HG03103 (cell line): ENCODE data around the gene RCVRN.

Source experiments
- ATAC-seq: cut with Tn5 transposase; IDR thresholded peaks from one replicate; pipeline ENCODE4 v1.9.1; 2021; ENCODE audit warnings: low read depth; ENCODE audit not compliant: unreplicated experiment

RCVRN gene

DNA sequence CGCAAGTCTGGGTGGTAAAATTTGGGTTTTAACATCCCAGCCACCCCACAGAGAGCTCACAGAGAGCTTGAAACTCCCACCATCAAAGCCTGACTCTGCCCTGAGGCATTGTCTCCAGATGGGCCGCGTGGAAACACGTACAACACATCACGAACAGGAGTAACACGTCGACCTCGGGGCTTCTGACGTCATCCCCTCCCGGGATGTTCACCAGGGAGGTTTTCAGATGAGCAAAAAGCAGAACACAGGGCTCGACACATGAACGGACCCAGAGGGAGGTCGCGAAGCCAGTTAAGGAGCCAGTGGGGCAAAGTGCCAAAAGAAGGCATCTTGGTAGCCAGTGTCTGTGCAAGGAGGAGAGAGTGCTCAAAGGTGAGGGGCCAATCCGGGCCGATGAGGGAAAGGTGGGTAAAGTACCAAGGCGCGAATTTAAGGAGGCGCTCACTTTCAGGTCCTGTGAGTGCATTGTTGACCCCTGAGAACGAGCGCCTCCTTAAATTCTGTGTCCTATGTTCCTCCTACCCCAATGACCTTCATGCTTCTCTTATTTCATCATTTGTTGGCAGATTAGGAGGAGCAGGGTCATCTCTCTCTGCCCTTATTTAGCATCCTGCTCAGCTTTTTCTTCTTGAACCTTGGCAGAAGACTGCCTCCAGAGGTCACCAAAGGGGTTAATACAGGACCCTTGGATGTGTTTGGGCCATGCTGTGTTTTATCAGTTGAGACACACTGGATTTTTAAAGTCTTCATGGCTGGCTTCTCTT is 5.6 kb downstream of the RCVRN start:
- ATAC-seq, result no peak

DNA sequence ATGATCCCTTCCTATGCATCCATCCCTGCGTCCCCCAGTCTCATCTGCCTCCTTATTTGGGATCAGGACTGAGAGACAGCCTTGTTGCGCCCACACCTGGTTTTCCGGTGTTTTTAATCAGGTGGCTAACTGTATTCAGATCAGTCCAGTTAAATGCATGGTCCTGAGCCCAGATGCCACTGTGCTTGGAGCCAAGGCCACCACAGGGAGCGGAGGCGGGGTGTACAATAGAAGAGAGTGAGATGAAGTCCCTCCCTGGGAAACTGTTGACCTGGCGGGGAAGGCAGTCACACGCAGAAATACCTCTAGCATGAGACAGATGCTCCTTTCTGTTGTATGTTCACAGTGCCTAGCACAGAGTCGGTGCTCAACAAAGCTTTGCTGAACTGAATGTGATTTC is 6.3 kb downstream of the RCVRN start:
- no peak for ATAC-seq

DNA sequence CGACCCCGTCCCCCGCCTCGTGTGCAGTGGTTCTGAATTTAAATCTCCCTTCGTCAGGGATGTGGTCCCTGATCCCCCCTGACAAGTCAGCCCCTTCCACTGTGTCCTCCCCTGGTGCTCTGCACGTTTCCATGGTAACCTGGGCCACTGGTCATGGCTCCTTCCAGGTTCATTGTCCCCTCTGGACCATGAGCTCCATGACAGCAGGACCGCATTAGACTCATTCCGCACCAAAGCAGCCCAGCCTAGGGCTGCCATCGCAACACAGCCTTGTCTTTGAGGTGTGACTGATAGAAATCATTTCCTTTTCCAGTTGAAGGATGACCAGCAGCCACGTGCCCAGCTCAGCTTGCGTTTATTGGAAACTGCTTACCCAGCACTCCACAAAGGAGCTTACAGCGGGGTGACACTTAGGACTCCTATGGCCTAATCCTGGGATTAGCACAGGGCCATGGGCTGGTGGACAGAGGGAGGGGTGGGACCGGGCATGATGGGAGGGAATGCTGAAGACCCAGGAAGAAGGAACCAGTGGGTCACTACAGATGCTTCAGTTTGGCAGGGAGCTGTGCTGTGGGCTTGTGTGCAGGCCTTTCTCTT is 7.6 kb downstream of the RCVRN start:
- no peak for ATAC-seq

DNA sequence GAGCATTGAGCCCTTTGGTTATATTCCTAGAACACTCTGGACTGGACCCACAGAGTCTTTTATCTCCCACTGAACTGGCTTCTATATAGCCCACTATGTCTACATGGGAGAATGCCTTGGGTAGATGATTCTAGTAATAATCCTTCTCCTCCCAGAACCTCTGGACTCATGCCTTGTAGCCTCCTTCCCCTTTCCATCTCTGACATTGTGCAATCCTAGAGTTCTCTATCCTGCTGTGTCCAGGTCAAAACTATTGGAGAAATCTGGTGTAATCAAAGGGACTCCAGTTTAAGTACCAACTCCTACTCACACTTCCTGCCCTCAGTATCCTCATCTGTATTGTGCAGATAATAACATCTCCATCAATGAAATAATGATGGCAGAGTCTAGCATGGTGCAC is 9.1 kb downstream of the RCVRN start:
- ATAC-seq, result no peak

- no peak for ATAC-seq
Observed at GRCh38 chr17:9894231-9894630, 10.8 kb downstream of the RCVRN start.

DNA sequence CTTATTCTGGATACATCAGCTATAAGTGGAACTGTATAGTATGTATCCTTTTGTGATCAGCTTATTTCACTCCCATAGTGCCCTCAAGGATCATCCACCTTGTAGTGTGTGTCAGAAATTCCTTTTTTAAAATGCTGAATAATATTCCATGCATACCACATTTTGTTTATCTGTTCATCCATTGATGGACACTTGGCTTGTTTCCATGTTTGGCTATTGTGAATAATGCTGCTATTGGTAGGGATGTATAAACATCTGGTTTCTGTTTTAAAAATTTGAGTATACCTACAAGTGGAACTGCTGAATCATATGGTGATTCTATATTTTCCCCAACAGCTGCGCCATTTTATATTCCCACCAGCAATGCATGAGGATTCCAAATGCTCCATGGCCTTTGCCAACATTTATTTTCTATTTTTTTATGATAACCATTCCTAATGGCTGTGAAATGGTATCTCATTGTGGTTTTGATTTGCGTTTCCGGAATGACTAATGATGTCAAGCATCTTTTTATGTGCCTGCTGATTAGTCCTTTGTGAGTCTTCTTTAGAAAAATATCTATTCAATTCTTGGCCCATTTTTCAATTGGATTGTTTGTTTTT is 11.6 kb downstream of the RCVRN start:
- ATAC-seq, result no peak

GRCh38 chr17:9890124-9890523 is 14.9 kb downstream of the RCVRN start:
- peak; percentile 60 for ATAC-seq

GRCh38 chr17:9887508-9887907 is 17.6 kb downstream of the RCVRN start:
- no peak for ATAC-seq

- no peak for ATAC-seq
Observed at GRCh38 chr17:9886141-9886930, 18.7 kb downstream of the RCVRN start.

GRCh38 chr17:9883451-9883850 is 21.6 kb downstream of the RCVRN start:
- ATAC-seq, result no peak

DNA sequence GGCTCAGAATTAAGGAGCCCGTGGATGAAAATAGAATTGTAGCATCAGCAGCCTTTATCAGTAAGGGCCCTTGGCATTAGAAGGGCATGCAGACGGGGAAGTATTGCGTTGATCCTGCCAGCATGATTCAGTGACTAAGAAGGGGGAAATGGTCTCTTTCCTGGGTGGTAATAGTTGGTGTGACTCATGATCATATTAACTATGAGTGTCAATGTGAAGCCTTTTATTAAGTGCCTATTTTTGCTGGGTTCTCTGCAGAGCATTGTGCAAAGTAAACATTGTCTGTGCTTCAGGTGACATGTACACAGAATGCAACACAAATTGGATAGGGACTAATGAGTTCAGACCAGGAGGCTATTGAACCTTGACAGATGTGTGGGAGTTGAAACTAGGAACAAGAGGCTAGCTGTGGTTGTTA is 24.5 kb downstream of the RCVRN start:
- no peak for ATAC-seq

DNA sequence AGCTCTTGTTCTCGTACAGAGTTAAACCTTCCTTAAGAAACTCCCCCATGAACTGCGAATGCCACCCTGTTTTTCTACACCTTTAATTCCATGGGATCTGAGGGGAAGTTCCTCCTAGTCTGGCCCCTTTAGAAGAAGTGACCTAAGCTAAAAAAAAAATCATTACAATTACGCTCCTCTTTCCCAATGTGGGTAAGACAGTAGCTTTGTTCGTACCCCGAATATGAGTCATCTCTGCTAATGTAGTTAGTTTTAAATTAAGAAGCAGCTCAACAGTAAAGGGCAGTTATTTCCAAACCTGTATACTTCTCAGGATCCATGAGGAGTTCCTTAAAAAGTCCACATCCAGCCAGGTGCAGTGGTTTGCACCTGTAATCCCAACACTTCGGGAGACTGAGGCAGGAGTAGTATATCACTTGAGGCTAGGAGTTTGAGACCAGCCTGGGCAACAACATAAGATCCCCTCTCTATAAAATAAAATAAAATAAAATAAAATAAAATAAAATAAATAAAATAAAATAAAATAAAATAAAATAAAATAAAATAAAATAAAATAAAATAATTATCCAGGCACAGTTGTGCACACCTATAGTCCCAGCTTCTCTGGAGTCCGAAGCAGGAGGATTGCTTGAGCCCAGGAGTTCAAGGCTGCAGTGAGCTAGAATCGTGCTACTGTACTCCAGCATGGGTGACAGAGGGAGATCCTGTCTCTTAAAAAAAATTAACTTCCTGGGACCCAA is 26.1 kb downstream of the RCVRN start:
- no peak for ATAC-seq

- no peak for ATAC-seq
Observed at GRCh38 chr17:9878356-9878755, 26.7 kb downstream of the RCVRN start.

DNA sequence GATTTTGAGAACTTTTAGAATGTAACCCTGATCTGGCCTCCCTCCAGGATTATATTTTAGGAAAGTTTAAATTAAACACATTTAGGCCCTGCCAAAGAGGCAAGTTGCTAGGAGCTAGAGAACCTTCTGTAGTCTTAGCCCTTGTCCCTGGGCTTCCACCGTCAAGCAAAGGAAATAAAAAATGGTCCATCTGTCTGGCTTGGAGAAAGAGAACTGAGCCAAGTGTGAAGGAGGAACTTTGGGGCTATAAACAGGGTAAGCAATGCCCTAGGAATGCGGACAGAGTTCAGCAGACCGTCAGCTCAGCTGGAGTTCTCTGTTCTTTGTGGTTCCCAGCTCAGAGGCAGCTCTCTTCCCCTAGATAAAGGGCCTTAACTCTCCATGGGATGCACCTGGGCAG is 29.6 kb downstream of the RCVRN start:
- no peak for ATAC-seq

DNA sequence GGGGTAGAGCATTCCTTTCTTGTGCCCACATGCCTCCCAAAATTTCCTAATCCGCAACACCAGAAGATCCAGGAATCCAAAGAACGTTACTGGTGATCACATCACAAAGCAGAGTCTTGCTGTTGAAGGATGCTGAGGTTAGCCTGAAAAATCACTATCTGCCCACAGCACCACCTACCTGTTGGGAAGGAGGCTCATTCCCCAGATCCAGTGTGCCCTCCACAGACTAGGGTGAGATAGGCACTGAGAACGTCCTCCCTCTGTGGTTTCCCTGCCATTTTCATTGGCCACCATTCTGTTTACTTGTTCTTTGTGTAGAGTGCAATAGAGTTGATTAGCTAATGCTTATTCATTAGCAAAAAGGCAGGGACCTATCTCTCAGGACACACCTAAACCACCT is 30.3 kb downstream of the RCVRN start:
- no peak for ATAC-seq

DNA sequence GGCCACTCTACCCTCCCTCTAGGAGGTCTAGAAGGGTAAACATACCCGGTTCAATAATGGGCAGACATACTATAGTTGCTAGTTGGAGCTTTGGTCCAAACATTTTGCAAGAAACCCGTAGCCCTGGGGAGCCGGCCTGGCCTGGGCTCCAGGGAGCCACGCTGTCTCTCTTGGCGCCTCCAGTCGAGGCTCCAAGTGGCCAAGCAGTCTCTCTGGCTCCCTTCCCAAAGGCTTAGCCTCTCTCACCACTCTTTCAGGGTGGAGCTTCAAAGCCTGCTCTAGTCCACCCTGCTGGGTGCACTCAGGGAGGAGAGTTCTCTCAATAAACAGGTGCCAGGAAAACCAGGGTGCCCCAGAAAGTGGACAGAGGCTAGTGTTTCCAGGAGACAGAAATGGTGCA is 32.2 kb downstream of the RCVRN start:
- ATAC-seq, result no peak

GRCh38 chr17:9868552-9868951 is 36.5 kb downstream of the RCVRN start:
- ATAC-seq, result no peak

DNA sequence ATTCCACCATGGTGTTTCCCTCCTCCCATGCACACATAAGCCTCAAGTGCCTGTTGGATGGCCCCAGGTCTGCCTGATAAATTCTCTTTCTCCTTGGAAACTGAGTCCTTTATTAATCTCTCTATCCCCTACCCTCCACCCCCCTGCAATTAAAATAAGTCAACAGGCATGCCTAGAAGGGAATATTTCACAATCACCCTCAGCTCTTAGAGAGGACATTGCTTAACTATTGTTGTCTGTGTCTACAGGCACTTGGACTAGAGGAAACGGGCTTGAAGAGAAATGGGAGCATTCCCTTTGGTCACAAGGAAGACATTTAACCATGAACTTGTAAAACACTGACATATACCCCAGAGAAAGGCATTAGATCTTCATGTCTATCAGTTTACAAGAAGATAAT is 39.5 kb downstream of the RCVRN start:
- ATAC-seq, result no peak

GRCh38 chr17:9862949-9863348 is 42.1 kb downstream of the RCVRN start:
- ATAC-seq, result no peak

GRCh38 chr17:9862220-9862619 is 42.9 kb downstream of the RCVRN start:
- no peak for ATAC-seq

DNA sequence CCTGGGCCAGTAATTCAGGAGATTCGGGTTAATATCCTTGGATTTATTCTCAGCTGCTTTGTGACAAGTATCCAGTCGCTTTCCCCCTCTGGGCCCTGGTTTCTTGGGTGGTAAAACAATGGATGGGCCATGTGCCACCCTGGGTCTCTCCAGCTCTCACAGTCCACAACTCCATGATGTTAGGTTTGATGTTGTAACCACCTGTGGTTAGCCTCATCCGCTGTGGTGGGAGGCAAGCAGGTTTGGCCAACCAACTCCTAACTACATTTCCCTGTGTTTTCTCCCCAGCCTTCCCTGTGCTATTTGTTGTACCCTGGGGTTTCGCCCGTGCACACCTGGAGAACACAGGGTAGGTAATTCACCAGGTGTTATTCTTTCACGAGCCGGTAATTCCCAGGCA is 44.2 kb downstream of the RCVRN start:
- ATAC-seq, result no peak
